ENCODE results near the gene CD247.

DNA sequence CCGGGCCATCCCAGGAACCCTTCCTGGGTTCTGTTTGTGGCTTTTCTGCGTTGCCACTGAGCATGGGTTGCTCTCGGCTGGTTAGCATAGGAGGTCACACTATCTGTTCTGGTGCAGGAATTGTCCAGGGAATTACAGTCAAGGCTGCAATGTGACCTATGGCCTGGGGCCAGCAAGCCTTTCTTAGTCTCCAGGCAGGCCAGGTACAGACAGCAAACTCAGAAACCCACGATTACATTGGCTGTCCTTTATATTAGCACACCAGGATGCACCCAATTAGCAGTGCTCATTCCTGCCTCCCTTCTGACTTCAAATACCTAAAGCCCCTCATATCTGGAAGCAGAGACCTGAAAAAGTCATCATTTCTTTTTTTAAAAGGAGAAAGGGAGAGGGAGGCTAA lies 55.2 kb downstream of the CD247 start:
- TF ChIP-seq EP300 (IDR thresholded peaks at IDR 0.05) (no peak), POLR2A (IDR thresholded peaks at IDR 0.05) (no peak)
- TF ChIP-seq, protein P1, sequence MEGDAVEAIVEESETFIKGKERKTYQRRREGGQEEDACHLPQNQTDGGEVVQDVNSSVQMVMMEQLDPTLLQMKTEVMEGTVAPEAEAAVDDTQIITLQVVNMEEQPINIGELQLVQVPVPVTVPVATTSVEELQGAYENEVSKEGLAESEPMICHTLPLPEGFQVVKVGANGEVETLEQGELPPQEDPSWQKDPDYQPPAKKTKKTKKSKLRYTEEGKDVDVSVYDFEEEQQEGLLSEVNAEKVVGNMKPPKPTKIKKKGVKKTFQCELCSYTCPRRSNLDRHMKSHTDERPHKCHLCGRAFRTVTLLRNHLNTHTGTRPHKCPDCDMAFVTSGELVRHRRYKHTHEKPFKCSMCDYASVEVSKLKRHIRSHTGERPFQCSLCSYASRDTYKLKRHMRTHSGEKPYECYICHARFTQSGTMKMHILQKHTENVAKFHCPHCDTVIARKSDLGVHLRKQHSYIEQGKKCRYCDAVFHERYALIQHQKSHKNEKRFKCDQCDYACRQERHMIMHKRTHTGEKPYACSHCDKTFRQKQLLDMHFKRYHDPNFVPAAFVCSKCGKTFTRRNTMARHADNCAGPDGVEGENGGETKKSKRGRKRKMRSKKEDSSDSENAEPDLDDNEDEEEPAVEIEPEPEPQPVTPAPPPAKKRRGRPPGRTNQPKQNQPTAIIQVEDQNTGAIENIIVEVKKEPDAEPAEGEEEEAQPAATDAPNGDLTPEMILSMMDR (IDR thresholded peaks at IDR 0.05): no peak

Measured in suprapubic skin (tissue), 3 donors.